Liver (tissue), 9 donors: Measurements from ENCODE around the gene AGMAT. TPM values are rescaled to one million over a fixed set of nuclear protein-coding genes. Genes with fewer than 3 reads are reported as not detected.
A peak's percentile ranks its signal among the peaks of the same experiment; 100 is the strongest.

ENCODE experiments used
- DNase-seq: peaks from one replicate; pipeline ENCODE4 v3.0.0-alpha.2; 2017; ENCODE audit warnings: low spot score
- H3K27ac ChIP-seq, 2 donors: one replicate each; pipeline ENCODE4 v1.7.0; 2013; ENCODE audit warnings: inconsistent platforms in 2 of 2, low read length in 2 of 2, control low read depth in 1 of 2, low read depth in 1 of 2, mild to moderate bottlenecking in 1 of 2
- H3K27me3 ChIP-seq, 4 donors: one replicate each; pipeline versions ENCODE4 v1.6.1 to v1.7.0; 2013; ENCODE audit warnings: low read length in 3 of 4, inconsistent platforms in 1 of 4, mild to moderate bottlenecking in 1 of 4, moderate library complexity in 1 of 4; ENCODE audit not compliant: control insufficient read depth in 4 of 4, insufficient read depth in 4 of 4
- H3K36me3 ChIP-seq, 4 donors: one replicate each; pipeline versions ENCODE4 v1.6.1 to v1.7.0; 2013; ENCODE audit warnings: low read length in 3 of 4, mild to moderate bottlenecking in 3 of 4, low read depth in 1 of 4, moderate library complexity in 1 of 4; ENCODE audit not compliant: control insufficient read depth in 4 of 4, insufficient read depth in 3 of 4
- H3K4me1 ChIP-seq, 4 donors: one replicate each; pipeline versions ENCODE4 v1.6.1 to v1.7.0; 2013; ENCODE audit warnings: low read length in 3 of 4, mild to moderate bottlenecking in 3 of 4, moderate library complexity in 1 of 4; ENCODE audit not compliant: control insufficient read depth in 4 of 4, insufficient read depth in 4 of 4
- H3K4me3 ChIP-seq, 3 donors: one replicate each; pipeline versions ENCODE4 v1.6.1 to v1.7.0; 2013; ENCODE audit warnings: low read length in 3 of 3, control low read depth in 1 of 3, low read depth in 1 of 3, mild to moderate bottlenecking in 1 of 3
- H3K9ac ChIP-seq, 2 donors: one replicate each; pipeline ENCODE4 v1.7.0; 2013; ENCODE audit warnings: low read length in 2 of 2, mild to moderate bottlenecking in 2 of 2, moderate library complexity in 2 of 2, control low read depth in 1 of 2, low read depth in 1 of 2
- H3K9me3 ChIP-seq, 4 donors: one replicate each; pipeline versions ENCODE4 v1.6.1 to v1.7.0; 2013; ENCODE audit warnings: low read length in 3 of 4; ENCODE audit not compliant: control insufficient read depth in 4 of 4
- ATF3 ChIP-seq: IDR thresholded peaks from 2 replicates; pipeline ENCODE4 v1.6.1; 2016; ENCODE audit warnings: antibody characterized with exemption
- CTCF ChIP-seq: fragments of 150-350 bp; IDR thresholded peaks from 2 replicates; pipeline ENCODE4 v1.5.1; 2017; ENCODE audit warnings: improper control_type of control experiment, low read depth, low read length; ENCODE audit not compliant: missing input control
- EGR1 ChIP-seq, 2 donors: IDR thresholded peaks; 2 replicates each; pipeline ENCODE4 v1.6.1; 2016 to 2018; ENCODE audit warnings: antibody characterized with exemption in 2 of 2, low read depth in 2 of 2
- FOXA2 ChIP-seq: IDR thresholded peaks from 2 replicates; pipeline ENCODE4 v1.6.1; 2016; ENCODE audit warnings: antibody characterized with exemption
- GABPA ChIP-seq, 2 donors: IDR thresholded peaks in 1 of 2; conservative IDR thresholded peaks in 1 of 2; 2 replicates each; pipeline ENCODE4 v1.6.1; 2016; ENCODE audit warnings: antibody characterized with exemption in 2 of 2, mild to moderate bottlenecking in 1 of 2, moderate library complexity in 1 of 2
- HNF4A ChIP-seq, 2 donors: conservative IDR thresholded peaks; 2 replicates each; pipeline ENCODE4 v1.6.1; 2016; ENCODE audit warnings: antibody characterized with exemption in 2 of 2, mild to moderate bottlenecking in 2 of 2
- HNF4G ChIP-seq: IDR thresholded peaks from 2 replicates; pipeline ENCODE4 v1.6.1; 2016; ENCODE audit warnings: antibody characterized with exemption
- JUND ChIP-seq, 2 donors: IDR thresholded peaks; 2 replicates each; pipeline ENCODE4 v1.6.1; 2016; ENCODE audit warnings: antibody characterized with exemption in 2 of 2
- MAX ChIP-seq: IDR thresholded peaks from 2 replicates; pipeline ENCODE4 v1.6.1; 2016; ENCODE audit warnings: antibody characterized with exemption
- NR2F2 ChIP-seq: IDR thresholded peaks from 2 replicates; pipeline ENCODE4 v1.6.1; 2016; ENCODE audit warnings: antibody characterized with exemption
- RAD21 ChIP-seq, 2 donors: IDR thresholded peaks; 2 replicates each; pipeline ENCODE4 v1.6.1; 2016; ENCODE audit warnings: antibody characterized with exemption in 2 of 2, mild to moderate bottlenecking in 2 of 2
- REST ChIP-seq: IDR thresholded peaks from 2 replicates; pipeline ENCODE4 v1.6.1; 2016; ENCODE audit warnings: antibody characterized with exemption, mild to moderate bottlenecking
- RXRA ChIP-seq, 2 donors: IDR thresholded peaks; 2 replicates each; pipeline ENCODE4 v1.6.1; 2017 to 2018; ENCODE audit warnings: antibody characterized with exemption in 2 of 2, mild to moderate bottlenecking in 1 of 2
- SP1 ChIP-seq: IDR thresholded peaks from 2 replicates; pipeline ENCODE4 v1.6.1; 2018; ENCODE audit warnings: antibody characterized with exemption, mild to moderate bottlenecking
- TAF1 ChIP-seq: conservative IDR thresholded peaks from 2 replicates; pipeline ENCODE4 v1.6.1; 2016; ENCODE audit warnings: antibody characterized with exemption, mild to moderate bottlenecking
- YY1 ChIP-seq: IDR thresholded peaks from 2 replicates; pipeline ENCODE4 v1.6.1; 2016; ENCODE audit warnings: antibody characterized with exemption, mild to moderate bottlenecking
- WGBS: extraction: QIAGEN DNeasy Blood & Tissue Kit; methylation state at CpG from one replicate; pipeline ENCODE4 v1.1.7; 2013; 5-methylcytosine and 5-hydroxymethylcytosine counted together
- polyA plus RNA-seq, 2 donors: library from polyadenylated mRNA; stranded (reverse) in 1 of 2; unstranded in 1 of 2; fragments of 200-250 nt in 1 of 2; fragments of >200 nt in 1 of 2; fragmentation: Nextera tagmentation in 1 of 2; extraction: Ambion mirVana in 1 of 2; gene quantifications; one replicate each; pipeline versions ENCODE4 v1.2.1 to v1.2.3, GENCODE V29; 2013 to 2015
- total RNA-seq, 2 donors: library from RNA; depleted of rRNA; stranded (reverse); fragments of >200 nt; gene quantifications; one replicate each; pipeline ENCODE4 v1.2.3, GENCODE V29; 2014
- TF ChIP-seq, protein P1 (sequence below): IDR thresholded peaks from 2 replicates; pipeline ENCODE4 v1.6.1; 2016; ENCODE audit warnings: antibody characterized with exemption
- donor health status: healthy.
- donor health status: healthy.
- donor health status: healthy.
- donor health status: healthy.
- donor health status: healthy.

The AGMAT gene
- total and polyA plus RNA-seq, 4 donors: 31.9 to 83.6 (median 40.6) TPM

- Histone ChIP-seq H3K27ac (peak within 1 kb of the TSS; percentile 97 to 99), H3K36me3 (no peaks in the 10 kb centered on the region), H3K9me3 (no peaks in the 10 kb centered on the region), H3K4me1 (peaks cover 8 to 50% (median 37%) of the 10 kb centered on the region in 4 donors), H3K9ac (peak within 1 kb of the TSS; percentile 86 to 97), H3K4me3 (peak within 1 kb of the TSS; percentile 85 to 94 (median 88)), H3K27me3 (no peaks in the 10 kb centered on the region)
- peak; percentile 94 for DNase-seq
- WGBS: under 1% methylated on average over 86 of the region's 86 CpGs
- TF ChIP-seq GABPA (IDR thresholded peaks at IDR 0.05 in 1 of 2, conservative IDR thresholded peaks at IDR 0.05 in 1 of 2): peak in 1 of 2 donors; percentile 55
- peak; percentile 21 for TF ChIP-seq YY1
- TF ChIP-seq HNF4A (conservative IDR thresholded peaks at IDR 0.05): peak in 1 of 2 donors; percentile 43
- TF ChIP-seq HNF4G: no peak
- TF ChIP-seq RAD21 (IDR thresholded peaks at IDR 0.05): peak in 1 of 2 donors; percentile 23
- TF ChIP-seq ATF3: no peak
- no peak for TF ChIP-seq CTCF
- peak in 1 of 2 donors; percentile 35 for TF ChIP-seq EGR1 (IDR thresholded peaks at IDR 0.05; ENCODE audit: low read depth in 2 of 2)
- TF ChIP-seq RXRA (IDR thresholded peaks at IDR 0.05): peak in 1 of 2 donors; percentile 18
- TF ChIP-seq SP1: peak; percentile 55
- TF ChIP-seq REST: peak; percentile 9
These were observed 32.6 kb upstream of the AGMAT start, which contains the start of gene DDI2 for GRCh38 chr1:15617173-15618076. Gene DDI2 (plus strand): TSS chr1:15617458. CDS start chr1:15617671, 213 bp downstream.

GRCh38 chr1:15616373-15617172, 31.7 kb upstream of the AGMAT start:
- peak overlapping the region; percentile 97 to 99 for H3K27ac ChIP-seq
- H3K4me3 ChIP-seq: peak overlapping the region; percentile 81 to 94 (median 85)
- H3K9ac ChIP-seq: peak overlapping the region; percentile 44 to 78
- peaks cover 6 to 41% (median 29%) of the 10 kb centered on the region in 4 donors for H3K4me1 ChIP-seq
- no peak for DNase-seq
- H3K36me3 ChIP-seq: no peaks in the 10 kb centered on the region
- H3K9me3 ChIP-seq: no peaks in the 10 kb centered on the region
- WGBS: 34% methylated on average over 16 of the region's 16 CpGs
- H3K27me3 ChIP-seq: no peaks in the 10 kb centered on the region
- TF ChIP-seq, protein P1, sequence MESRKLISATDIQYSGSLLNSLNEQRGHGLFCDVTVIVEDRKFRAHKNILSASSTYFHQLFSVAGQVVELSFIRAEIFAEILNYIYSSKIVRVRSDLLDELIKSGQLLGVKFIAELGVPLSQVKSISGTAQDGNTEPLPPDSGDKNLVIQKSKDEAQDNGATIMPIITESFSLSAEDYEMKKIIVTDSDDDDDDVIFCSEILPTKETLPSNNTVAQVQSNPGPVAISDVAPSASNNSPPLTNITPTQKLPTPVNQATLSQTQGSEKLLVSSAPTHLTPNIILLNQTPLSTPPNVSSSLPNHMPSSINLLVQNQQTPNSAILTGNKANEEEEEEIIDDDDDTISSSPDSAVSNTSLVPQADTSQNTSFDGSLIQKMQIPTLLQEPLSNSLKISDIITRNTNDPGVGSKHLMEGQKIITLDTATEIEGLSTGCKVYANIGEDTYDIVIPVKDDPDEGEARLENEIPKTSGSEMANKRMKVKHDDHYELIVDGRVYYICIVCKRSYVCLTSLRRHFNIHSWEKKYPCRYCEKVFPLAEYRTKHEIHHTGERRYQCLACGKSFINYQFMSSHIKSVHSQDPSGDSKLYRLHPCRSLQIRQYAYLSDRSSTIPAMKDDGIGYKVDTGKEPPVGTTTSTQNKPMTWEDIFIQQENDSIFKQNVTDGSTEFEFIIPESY: no peak
- TF ChIP-seq ATF3 (no peak), YY1 (no peak), NR2F2 (no peak), RXRA (IDR thresholded peaks at IDR 0.05) (no peak), GABPA (IDR thresholded peaks at IDR 0.05 in 1 of 2, conservative IDR thresholded peaks at IDR 0.05 in 1 of 2) (no peak), EGR1 (IDR thresholded peaks at IDR 0.05; ENCODE audit: low read depth in 2 of 2) (no peak), HNF4G (no peak), SP1 (no peak), TAF1 (no peak), CTCF (no peak), FOXA2 (no peak), MAX (no peak), RAD21 (IDR thresholded peaks at IDR 0.05) (no peak), JUND (IDR thresholded peaks at IDR 0.05) (no peak)
